GM12875 (cell line): ENCODE measurements around the gene MPZL2.
A peak's percentile ranks its signal among the peaks of the same experiment; 100 is the strongest.

Experiments
- H3K4me3 ChIP-seq: one replicate; pipeline ENCODE4 v1.5.1; 2011; ENCODE audit warnings: low read depth, low read length, control low read depth
- CTCF ChIP-seq: IDR thresholded peaks from 2 replicates; pipeline ENCODE4 v1.5.1; 2011; ENCODE audit warnings: low read depth, mild to moderate bottlenecking, control low read depth, inconsistent platforms, low read length, moderate library complexity, borderline replicate concordance; ENCODE audit not compliant: insufficient read depth

The MPZL2 gene

GRCh38 chr11:118295199-118295598, 31.1 kb upstream of the MPZL2 start:
- no peak overlapping the region for H3K4me3 ChIP-seq
- no peak for TF ChIP-seq CTCF

- no peak for TF ChIP-seq CTCF
- H3K4me3 ChIP-seq = no peak overlapping the region
These were observed 30.0 kb upstream of the MPZL2 start for GRCh38 chr11:118294053-118294452.

GRCh38 chr11:118291477-118292135, 27.5 kb upstream of the MPZL2 start:
- H3K4me3 ChIP-seq = no peak overlapping the region
- no peak for TF ChIP-seq CTCF

GRCh38 chr11:118290923-118291322, 26.8 kb upstream of the MPZL2 start:
- TF ChIP-seq CTCF = 0 out of 2 replicates have a peak, but pooled peaks have one; percentile 35
- no peak overlapping the region for H3K4me3 ChIP-seq

GRCh38 chr11:118289401-118289800, 25.3 kb upstream of the MPZL2 start:
- no peak for TF ChIP-seq CTCF
- no peak overlapping the region for H3K4me3 ChIP-seq

GRCh38 chr11:118287006-118287405, 22.9 kb upstream of the MPZL2 start:
- no peak for TF ChIP-seq CTCF

GRCh38 chr11:118286545-118286944, 22.4 kb upstream of the MPZL2 start:
- TF ChIP-seq CTCF = no peak
- no peak overlapping the region for H3K4me3 ChIP-seq

More at GRCh38 chr11:118287006-118287405, 22.9 kb upstream of the MPZL2 start:
- no peak overlapping the region for H3K4me3 ChIP-seq
